ENCODE results near the gene REPS2.

REPS2 gene

DNA sequence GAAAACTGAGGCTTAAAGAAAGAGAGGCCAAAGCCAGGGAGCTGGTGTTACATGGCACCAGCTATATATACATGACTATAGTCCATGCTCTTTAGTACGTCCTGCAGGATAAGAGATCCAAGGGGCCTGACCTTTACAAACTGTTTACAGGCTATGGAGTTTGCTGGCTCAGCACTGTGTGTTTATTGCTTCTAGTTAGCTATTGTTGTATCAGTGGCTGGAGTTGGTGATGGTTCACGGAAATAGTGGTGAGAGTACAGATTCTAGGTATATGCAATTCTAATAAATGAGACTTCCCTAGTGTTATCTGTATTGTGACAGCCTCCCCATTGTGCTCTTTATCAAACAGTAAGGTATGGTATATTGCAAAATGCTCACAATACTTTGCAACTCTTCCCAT, 46.5 kb downstream of the REPS2 start:
- TF ChIP-seq, protein P1, sequence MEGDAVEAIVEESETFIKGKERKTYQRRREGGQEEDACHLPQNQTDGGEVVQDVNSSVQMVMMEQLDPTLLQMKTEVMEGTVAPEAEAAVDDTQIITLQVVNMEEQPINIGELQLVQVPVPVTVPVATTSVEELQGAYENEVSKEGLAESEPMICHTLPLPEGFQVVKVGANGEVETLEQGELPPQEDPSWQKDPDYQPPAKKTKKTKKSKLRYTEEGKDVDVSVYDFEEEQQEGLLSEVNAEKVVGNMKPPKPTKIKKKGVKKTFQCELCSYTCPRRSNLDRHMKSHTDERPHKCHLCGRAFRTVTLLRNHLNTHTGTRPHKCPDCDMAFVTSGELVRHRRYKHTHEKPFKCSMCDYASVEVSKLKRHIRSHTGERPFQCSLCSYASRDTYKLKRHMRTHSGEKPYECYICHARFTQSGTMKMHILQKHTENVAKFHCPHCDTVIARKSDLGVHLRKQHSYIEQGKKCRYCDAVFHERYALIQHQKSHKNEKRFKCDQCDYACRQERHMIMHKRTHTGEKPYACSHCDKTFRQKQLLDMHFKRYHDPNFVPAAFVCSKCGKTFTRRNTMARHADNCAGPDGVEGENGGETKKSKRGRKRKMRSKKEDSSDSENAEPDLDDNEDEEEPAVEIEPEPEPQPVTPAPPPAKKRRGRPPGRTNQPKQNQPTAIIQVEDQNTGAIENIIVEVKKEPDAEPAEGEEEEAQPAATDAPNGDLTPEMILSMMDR (IDR thresholded peaks at IDR 0.05; ENCODE audit: insufficient read depth, low read length, poor library complexity, severe bottlenecking) = no peak
- Histone ChIP-seq H3K27me3 (replicated peaks; ENCODE audit: control insufficient read depth, insufficient read depth, low read length) (no peaks in the 10 kb centered on the region; the same call in none of the 2 replicates), H3K36me3 (ENCODE audit: control insufficient read depth, insufficient read depth, low read length) (no peaks in the 10 kb centered on the region), H3K4me3 (replicated peaks; ENCODE audit: low read depth, low read length) (no peak overlapping the region)
- DNase-seq (ENCODE audit: extremely low read depth, insufficient read length) = no peak

DNA sequence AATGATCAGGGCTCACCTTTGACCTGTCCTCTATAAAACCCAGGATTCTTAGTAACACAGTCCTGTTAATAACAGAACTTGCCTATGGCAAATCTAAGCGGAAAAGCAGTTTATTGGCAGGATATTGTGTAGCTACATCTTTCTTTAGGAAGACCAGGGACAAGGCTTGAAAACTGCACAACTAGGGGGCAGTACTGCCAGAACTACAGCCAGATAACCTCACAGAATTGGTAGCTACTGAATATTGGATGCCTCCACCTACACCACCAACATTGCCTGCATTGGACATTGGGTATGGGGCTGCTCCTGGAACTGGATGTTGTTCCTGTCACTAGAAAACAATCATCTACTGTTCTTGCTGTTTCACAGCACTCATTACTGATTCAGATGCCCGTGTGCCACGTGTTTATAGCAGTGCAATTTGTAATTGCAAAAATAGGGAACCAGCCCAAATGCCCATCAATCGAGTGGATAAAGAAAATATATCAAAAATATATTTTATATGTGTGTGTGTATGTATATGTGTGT, 47.4 kb downstream of the REPS2 start:
- TF ChIP-seq, protein P1 (IDR thresholded peaks at IDR 0.05; ENCODE audit: insufficient read depth, low read length, poor library complexity, severe bottlenecking) = peak; percentile 40
- DNase-seq (ENCODE audit: extremely low read depth, insufficient read length) = no peak
- Histone ChIP-seq H3K27me3 (replicated peaks; ENCODE audit: control insufficient read depth, insufficient read depth, low read length) (no peaks in the 10 kb centered on the region; the same call in 1 of the 2 replicates), H3K36me3 (ENCODE audit: control insufficient read depth, insufficient read depth, low read length) (no peaks in the 10 kb centered on the region), H3K4me3 (replicated peaks; ENCODE audit: low read depth, low read length) (no peak overlapping the region)

DNA sequence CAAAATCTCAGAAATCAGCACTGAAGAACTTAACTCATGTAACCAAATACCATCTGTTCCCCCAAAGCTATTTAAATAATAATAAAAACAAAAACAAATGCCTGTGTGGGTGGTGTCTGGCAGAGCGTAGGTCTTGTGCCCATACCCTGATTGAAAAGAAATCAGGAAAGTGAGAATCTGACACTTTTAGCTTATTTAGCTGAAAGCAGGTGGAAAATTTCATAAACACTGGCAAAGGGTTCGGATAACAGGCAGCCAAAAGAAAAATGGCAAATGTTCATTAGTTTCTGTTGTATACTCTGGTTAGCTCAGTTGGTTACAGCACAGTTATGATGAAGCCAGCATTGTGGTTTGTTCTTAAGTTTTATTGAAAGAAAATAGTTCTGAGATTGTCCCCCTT, 48.3 kb downstream of the REPS2 start:
- H3K27me3 ChIP-seq (replicated peaks; ENCODE audit: control insufficient read depth, insufficient read depth, low read length) = no peaks in the 10 kb centered on the region; the same call in 1 of the 2 replicates
- H3K4me3 ChIP-seq (replicated peaks; ENCODE audit: low read depth, low read length) = no peak overlapping the region
- TF ChIP-seq, protein P1 (IDR thresholded peaks at IDR 0.05; ENCODE audit: insufficient read depth, low read length, poor library complexity, severe bottlenecking) = no peak
- no peaks in the 10 kb centered on the region for H3K36me3 ChIP-seq (ENCODE audit: control insufficient read depth, insufficient read depth, low read length)
- DNase-seq (ENCODE audit: extremely low read depth, insufficient read length) = no peak

DNA sequence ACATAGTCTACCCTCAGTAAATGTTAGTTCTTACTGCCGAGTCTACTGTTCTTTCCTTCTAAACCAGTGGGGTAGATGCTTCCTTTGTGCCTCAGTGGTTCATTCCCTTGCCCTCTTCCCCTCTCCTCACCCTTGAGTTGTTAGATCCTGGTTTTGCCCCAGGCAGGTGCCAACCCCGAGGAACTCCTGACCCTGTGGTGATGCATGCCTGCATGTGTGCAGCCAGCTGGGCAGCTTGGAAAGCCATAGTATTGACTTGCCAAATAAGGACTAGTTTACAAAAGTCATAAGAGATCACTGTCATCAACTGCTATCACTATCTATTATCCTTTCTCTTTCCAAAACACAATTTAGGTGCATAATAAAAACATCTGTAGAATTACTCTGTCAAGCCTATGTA, 50.9 kb downstream of the REPS2 start:
- TF ChIP-seq, protein P1 (IDR thresholded peaks at IDR 0.05; ENCODE audit: insufficient read depth, low read length, poor library complexity, severe bottlenecking) = no peak
- H3K4me3 ChIP-seq (replicated peaks; ENCODE audit: low read depth, low read length) = no peak overlapping the region
- no peaks in the 10 kb centered on the region for H3K36me3 ChIP-seq (ENCODE audit: control insufficient read depth, insufficient read depth, low read length)
- H3K27me3 ChIP-seq (replicated peaks; ENCODE audit: control insufficient read depth, insufficient read depth, low read length) = peaks cover 2% of the 10 kb centered on the region; the same call in 1 of the 2 replicates
- no peak for DNase-seq (ENCODE audit: extremely low read depth, insufficient read length)

DNA sequence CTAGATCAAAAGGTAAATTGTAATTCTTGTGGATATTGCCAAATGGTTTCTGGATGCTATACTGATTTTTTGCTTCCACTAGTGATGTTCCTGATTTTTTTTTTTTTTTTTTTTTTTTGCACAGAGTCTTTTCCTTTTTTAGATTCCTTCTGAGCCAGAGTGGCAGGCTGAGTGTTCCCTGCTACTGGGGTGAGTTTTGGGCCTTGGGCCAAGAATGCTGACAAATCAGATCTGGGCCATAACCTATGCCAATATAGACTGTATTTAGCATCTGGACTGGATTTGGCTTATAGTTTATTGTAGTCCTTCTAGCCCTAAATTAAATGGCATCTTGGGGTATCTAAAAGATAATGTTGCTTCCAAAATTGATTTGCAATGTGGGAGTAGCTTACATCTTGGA, 52.8 kb downstream of the REPS2 start:
- DNase-seq (ENCODE audit: extremely low read depth, insufficient read length) = no peak
- peaks cover 3% of the 10 kb centered on the region; the same call in 1 of the 2 replicates for H3K27me3 ChIP-seq (replicated peaks; ENCODE audit: control insufficient read depth, insufficient read depth, low read length)
- no peak overlapping the region for H3K4me3 ChIP-seq (replicated peaks; ENCODE audit: low read depth, low read length)
- TF ChIP-seq, protein P1 (IDR thresholded peaks at IDR 0.05; ENCODE audit: insufficient read depth, low read length, poor library complexity, severe bottlenecking) = no peak
- no peaks in the 10 kb centered on the region for H3K36me3 ChIP-seq (ENCODE audit: control insufficient read depth, insufficient read depth, low read length)

DNA sequence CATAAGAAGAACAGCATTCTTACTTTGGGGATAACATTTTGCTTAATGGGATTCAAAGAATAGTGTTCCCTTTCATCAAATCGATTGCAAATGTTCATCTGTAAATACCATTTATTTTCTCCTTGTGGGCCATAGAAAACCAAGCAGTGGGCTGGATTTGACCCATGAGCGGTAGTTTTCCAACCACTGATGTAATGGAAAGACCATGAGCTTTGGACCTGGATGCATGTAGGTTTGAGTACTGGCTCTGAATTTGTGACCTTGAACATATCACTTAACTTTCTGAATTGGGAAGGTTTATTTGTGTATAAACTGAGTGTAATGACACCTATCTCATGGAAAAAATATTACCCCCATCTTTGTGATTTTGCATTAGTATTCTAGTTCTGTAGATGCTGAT, 54.3 kb downstream of the REPS2 start:
- no peaks in the 10 kb centered on the region for H3K36me3 ChIP-seq (ENCODE audit: control insufficient read depth, insufficient read depth, low read length)
- no peak overlapping the region for H3K4me3 ChIP-seq (replicated peaks; ENCODE audit: low read depth, low read length)
- no peak for DNase-seq (ENCODE audit: extremely low read depth, insufficient read length)
- 0 out of 2 replicates have a peak, but pooled peaks cover 3% of the 10 kb centered on the region for H3K27me3 ChIP-seq (replicated peaks; ENCODE audit: control insufficient read depth, insufficient read depth, low read length)
- TF ChIP-seq, protein P1 (IDR thresholded peaks at IDR 0.05; ENCODE audit: insufficient read depth, low read length, poor library complexity, severe bottlenecking) = no peak
